AG04449 (cell line): ENCODE results near the gene CISD1.

Experiments
- CTCF ChIA-PET: fragments of 350-600 bp; formaldehyde crosslinking; extraction: SDS; loops from one replicate; lab custom pipeline; 2021; ENCODE audit warnings: antibody characterized with exemption; lab: Yijun Ruan, JAX
- POLR2A ChIA-PET: fragments of 400-600, 350-600 bp; formaldehyde crosslinking; extraction: SDS; loops from one replicate; lab custom pipeline; 2020; ENCODE audit warnings: antibody characterized with exemption, inconsistent platforms; lab: Yijun Ruan, JAX
- DNase-seq: peaks from one replicate; pipeline ENCODE4 v3.0.0-alpha.2; 2010; ENCODE audit warnings: low read depth, low spot score
- H3K4me3 ChIP-seq: 2 replicates; pipeline ENCODE4 v1.5.1; 2011; ENCODE audit warnings: low read depth, mild to moderate bottlenecking, control low read depth, low read length
- CTCF ChIP-seq: IDR thresholded peaks from one replicate; pipeline ENCODE4 v1.5.1; 2011; ENCODE audit warnings: mild to moderate bottlenecking, moderate library complexity, low read length, control low read depth, inconsistent platforms; ENCODE audit not compliant: insufficient read depth; ENCODE audit errors: missing control alignments

CISD1 gene

DNA sequence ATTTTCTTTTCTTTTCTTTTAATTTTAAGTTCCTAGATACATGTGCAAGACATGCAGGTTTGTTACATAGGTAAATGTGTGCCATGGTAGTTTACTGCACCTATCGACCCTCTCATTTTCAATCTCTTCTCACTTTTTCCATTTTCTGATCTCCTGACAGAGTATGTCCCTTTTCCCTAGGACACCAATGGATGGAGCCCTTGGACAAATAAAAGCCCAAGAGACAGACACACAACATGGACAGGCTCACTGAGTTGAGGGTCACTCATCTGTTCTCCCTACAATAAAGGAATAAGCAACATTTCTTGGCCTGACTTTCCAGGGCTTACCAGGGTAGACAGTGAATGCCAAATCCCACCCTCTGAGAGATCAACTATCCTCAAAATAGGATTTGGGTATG is 50.6 kb downstream of the CISD1 start:
- ChIA-PET POLR2A (no interaction called here), CTCF (no interaction called here)
- H3K4me3 ChIP-seq, result no peak overlapping the region
- TF ChIP-seq CTCF, result no peak
- no peak for DNase-seq

DNA sequence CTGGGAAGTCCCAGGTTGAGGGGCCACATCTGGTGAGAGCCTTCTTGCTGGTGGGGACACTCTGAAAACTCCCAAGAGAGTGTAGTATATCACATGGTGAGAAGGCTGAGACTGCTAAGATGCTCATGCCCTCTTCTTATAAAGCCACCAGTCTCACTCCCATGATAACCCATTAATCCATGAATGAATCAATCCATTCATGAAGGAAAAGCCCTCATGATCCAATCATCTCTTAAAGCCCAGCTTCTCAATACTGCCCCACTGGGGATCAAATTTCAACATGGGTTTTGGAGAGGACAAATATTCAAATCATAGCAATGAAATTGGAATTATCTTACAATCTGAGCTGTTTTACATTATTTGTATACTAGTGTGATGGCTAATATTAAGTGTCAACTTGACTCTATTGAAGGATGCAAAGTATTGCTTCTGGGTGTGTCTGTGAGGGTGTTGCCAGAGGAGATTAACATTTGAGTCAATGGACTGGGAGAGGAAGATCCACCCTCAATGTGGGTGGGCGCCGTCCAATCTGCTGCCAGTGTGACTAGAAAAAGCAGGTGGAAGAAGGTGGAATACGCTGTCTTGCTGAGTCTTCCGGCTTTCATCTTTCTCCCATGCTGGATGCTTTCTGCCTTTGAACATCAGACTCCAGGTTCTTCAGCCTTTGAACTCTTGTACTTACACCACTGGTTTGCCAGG is 51.5 kb downstream of the CISD1 start:
- no peak for DNase-seq
- ChIA-PET CTCF (no interaction called here), POLR2A (no interaction called here)
- H3K4me3 ChIP-seq, result no peak overlapping the region
- TF ChIP-seq CTCF, result no peak

GRCh38 chr10:58322072-58322834 is 53.3 kb downstream of the CISD1 start:
- CTCF ChIA-PET, result interaction anchor here (1.2 kb wide), 1 partner anchor 22 kb away, joined by 4 read pairs; no protein-coding TSS in a partner anchor
- no peak for DNase-seq
- no peak overlapping the region for H3K4me3 ChIP-seq
- no peak for TF ChIP-seq CTCF
- POLR2A ChIA-PET, result interaction anchor here (0.7 kb wide), 1 partner anchor 62 kb away, joined by 3 read pairs; no protein-coding TSS in a partner anchor

DNA sequence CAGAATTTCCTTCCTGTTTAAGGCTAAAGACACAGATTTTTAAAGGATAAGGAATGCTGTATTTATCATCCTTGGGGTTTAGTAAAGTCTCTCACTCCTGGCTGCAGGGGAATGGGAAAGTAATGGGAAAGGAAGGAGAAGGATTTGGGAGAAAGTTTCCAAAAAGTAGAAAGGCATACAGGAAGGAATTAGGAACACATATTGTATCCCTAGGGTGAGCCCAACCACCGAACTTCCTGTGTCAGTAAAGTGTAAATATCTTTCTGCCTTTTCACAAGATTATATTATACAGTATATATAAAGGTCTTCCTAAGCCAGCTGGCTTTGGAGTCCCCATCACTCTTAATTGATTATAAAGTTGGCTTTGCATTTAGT is 53.9 kb downstream of the CISD1 start:
- H3K4me3 ChIP-seq, result no peak overlapping the region
- ChIA-PET POLR2A (no interaction called here), CTCF (interaction anchor here (1.3 kb wide), 1 partner anchor 23 kb away, joined by 7 read pairs; no protein-coding TSS in a partner anchor)
- no peak for TF ChIP-seq CTCF
- DNase-seq, result no peak

- DNase-seq, result no peak
- peak overlapping the region; percentile 35 for H3K4me3 ChIP-seq
- no peak for TF ChIP-seq CTCF
- CTCF ChIA-PET, result interaction anchor here (1.9 to 3.2 kb wide), 2 partner anchors 25 to 27 kb away, joined by 6 to 12 read pairs; no protein-coding TSS in a partner anchor
- POLR2A ChIA-PET, result no interaction called here
Measured at GRCh38 chr10:58326967-58327381, 58.0 kb downstream of the CISD1 start.

GRCh38 chr10:58328233-58328632 is 59.3 kb downstream of the CISD1 start:
- ChIA-PET POLR2A (no interaction called here), CTCF (no interaction called here)
- no peak for DNase-seq
- H3K4me3 ChIP-seq, result no peak overlapping the region
- no peak for TF ChIP-seq CTCF
